Lower leg skin (tissue), 3 donors: Measurements from ENCODE around the gene TGFBR3.

Experiments used
- CTCF ChIP-seq, 3 donors: fragments of 450-650 bp; IDR thresholded peaks; one replicate each; pipeline ENCODE4 v1.5.1; 2016; ENCODE audit warnings: antibody characterized with exemption in 3 of 3, mild to moderate bottlenecking in 3 of 3, moderate library complexity in 2 of 3
- POLR2A ChIP-seq, 2 donors: fragments of 450-650 bp; IDR thresholded peaks; one replicate each; pipeline ENCODE4 v1.6.1; 2016 to 2017; ENCODE audit warnings: antibody characterized with exemption in 2 of 2, mild to moderate bottlenecking in 1 of 2, moderate library complexity in 1 of 2

GRCh38 chr1:91916046-91916445, 30.1 kb upstream of the TGFBR3 start:
- no peak for TF ChIP-seq CTCF (IDR thresholded peaks at IDR 0.05)
- TF ChIP-seq POLR2A (IDR thresholded peaks at IDR 0.05): no peak
